GM19452 (cell line): ENCODE results near the gene XDH.

Experiments
- ATAC-seq: cut with Tn5 transposase; IDR thresholded peaks from one replicate; pipeline ENCODE4 v1.9.1; 2021; ENCODE audit not compliant: unreplicated experiment

Gene XDH

DNA sequence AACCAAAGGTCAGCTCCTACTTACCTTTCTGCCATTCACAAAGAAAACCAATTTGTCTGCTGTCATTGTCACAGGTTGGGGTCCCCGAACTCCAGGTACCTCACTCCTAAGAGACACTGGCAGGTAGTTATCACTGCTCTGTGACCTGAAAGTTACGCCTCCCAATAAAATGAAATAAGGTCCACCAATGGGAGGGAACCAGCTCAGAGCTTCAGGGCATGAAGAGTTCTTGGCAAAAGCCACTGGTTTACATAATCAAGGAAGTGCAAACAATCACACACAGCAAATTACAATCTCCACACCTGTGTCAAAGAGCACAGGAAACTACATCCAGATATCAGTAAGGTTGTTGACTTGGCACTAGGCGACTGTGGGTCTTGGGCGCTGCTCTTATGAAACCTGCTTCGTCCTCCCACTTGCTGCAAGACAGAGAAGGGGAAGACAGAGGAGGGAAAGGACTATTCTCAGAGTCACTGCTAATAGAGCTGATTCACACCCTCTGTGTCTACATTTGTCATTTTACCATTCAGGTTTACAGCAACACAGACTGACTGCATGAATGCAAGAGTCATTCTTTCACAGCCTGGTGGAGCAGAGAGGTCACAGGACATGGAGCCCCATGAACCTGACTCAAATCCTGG is at the start of gene XDH:
TSS of gene XDH (minus strand) at position 142 of the 641 bp plus-strand sequence. CDS start at position 66, 76 bp downstream.
- ATAC-seq: no peak

DNA sequence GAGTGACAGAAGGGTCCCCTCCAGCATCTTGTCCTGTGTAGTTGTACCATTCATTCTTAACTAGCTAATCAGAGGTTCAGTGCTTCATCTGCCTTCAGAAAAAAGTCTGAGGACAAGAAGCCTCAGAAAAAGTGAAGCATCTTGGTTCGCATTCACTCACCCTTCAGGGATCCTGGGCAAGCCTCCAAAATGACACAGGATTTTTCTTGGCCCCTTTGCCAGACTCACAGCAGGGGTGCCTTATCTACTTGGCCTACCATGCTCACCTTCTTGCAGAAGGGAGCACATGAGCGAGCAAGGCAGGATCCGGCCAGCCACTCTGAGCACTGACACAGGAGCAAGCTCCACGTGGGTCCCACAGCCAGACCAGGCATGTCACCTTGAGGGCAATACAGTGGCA is 43.1 kb upstream of the XDH start:
- no peak for ATAC-seq

DNA sequence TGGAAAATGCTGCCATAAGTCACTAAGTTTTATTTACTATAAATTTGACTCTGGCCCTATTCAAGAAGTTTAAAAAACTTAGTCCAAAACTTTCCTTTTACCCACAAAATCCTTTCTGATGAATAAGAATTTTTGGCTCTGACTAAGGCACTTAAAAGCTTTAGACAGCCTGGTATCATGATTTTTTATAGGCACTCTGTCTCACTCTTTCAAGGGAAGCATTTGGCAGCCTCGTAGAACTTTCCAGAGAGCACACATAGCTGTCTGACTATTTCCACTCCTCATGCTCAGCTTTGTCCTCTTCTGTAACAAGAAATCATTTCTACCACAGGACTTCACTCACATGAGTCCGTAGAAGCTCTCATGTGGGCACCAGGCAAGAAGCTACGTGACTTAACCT is 32.3 kb upstream of the XDH start:
- no peak for ATAC-seq

DNA sequence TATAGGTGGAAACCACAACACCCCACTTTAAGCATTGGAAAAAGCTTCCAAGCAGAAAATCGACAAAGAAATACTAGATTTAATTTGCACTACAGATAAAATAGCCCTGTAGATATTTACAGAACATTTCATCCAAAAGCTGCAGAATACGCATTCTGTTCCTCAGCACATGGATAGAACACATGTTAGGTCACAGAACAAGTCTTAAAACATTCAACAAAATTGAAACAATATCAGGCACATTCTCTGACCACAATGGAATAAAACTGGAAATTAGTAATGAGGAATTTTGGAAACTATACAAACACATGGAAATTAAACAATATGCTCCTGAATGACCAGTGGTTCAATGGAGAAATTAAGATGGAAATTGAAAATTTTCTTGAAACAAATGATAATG is 27.8 kb upstream of the XDH start:
- no peak for ATAC-seq

DNA sequence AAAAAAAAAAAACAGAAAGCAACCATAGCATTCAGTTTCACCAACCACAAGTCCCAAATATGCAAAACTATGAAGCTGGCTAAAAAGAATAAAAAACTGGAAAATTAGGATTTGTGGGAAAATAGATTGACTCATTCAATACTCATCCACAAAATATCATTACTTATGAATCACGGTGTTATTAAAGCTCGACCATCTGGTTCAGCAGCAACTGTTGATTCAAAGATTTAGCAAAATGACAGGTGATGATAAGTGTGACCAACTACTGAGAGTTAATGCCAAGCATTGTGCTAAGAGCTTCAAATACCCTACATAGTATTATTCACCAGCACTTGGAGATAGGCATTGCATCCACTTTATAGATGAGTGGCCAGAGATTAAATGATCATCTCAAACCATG is 26.2 kb upstream of the XDH start:
- ATAC-seq: no peak

DNA sequence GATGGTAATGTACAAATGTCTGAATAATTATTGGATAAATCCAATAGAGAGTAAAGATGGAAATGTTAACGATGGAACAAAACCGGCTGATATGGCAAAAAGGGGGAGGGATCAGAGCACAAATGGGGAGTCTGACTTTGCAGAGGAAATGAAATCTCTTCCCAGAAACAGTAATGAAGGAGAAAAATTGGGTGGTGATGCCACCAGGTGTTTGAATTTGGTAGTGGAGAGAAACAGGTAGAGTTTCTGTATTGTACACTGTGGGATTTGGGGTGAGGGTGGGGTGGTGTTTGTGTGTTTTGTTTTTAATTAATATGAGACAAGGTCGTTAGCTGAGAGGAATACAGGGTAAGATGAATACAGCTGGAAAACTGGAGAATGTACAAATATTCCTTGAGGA is 20.4 kb upstream of the XDH start:
- ATAC-seq: no peak

DNA sequence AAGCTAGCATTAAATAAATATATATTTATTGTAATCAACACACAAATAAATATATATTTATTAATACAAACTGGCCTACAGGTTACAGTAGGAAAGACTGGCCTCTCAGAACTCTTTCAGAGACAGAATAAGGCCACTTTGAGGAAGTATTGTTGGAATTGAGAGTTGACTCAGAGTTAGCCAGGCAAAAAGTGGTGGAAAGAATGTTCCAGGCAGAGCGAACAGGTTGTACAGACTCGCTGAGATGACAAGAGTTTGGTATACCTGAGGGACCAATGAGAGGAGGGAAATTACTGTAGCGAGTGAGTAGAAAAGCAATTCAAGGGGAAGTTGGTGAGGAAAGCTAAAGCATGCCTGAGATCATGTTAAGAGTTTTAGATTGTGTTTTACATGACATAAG is 19.0 kb upstream of the XDH start:
- no peak for ATAC-seq

DNA sequence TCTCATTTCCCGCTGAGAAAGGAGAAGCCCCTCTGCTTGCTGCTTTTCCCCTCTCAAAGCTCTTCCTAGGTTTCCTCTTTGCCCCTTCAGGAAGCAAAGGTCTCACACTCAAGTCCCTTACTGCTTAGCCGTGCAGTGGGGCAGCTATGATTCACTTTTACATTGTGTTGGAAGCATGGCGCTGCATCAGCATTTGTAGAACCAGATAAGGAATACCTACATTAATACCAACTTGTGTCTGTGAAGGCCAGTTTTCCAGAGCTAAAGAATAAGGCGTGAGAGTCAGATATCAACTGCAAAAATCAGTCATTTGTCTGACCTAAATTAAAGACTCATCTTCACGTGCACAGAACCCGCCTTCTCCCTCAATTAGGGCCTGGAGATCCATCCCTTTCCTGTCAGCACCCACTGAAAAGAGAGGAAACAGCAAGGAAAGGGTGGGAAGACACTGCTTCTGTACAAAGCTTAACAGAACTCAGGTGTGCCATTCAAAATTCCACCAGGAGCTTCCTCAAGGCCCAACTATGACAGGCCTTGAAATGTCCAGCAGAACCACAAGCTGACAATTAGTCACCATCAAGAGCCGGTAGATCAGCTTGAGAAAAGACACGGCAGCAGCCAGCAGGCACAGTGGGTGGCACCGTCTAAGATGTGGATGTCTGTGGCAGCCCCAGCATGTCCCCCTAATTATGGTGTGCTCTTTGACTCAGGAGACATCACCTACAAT is 16.1 kb upstream of the XDH start:
- ATAC-seq: no peak

DNA sequence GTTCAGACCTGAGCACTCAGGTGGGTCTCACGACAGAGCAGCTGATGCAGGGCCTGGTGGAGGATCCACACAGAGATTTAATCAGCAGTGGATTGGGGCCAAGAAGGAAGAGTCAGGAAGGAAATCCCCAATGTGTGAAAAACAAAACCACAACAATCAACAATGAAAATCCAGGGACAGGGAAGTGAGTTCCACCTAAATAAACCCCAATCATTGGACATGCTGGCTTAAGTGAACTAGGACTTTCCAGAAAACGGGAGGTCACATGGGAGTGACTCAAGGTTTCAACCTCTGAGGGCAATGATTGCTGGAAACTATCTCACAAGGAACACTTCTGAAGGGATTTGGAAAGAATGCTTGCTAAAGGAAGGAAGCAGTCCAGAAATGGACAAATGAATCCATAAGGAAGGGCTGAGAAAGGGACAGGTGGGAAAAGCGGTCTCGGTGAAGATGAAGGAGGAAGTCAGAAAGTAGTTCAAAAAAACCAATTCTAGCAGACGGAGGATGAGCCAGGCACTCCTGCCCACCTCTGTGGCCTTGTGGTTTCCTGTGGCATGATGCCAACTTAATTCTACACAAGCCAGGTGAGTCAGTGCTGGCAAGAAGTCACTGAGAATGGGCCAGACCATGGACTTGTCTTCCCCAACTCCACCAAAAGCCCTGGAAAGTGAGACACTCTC is 15.4 kb upstream of the XDH start:
- ATAC-seq: no peak

DNA sequence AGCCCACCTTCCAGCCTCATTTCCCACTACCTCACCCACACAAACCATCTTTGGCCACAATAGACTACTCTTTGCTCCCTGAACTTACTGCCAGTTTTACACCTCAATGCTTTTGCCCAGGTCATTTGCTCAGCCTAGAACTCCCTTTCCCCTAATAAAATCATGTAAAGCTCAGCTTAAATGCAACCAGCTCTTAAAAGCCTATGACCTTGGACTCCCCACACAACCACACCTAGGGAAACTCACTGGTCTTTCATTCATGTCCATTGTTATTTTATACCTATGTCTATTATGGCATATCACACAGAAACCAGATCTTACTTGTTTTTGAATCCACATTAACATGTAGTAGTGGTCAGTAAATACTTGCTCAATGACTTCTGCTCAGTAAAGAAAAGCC is 14.5 kb upstream of the XDH start:
- no peak for ATAC-seq

DNA sequence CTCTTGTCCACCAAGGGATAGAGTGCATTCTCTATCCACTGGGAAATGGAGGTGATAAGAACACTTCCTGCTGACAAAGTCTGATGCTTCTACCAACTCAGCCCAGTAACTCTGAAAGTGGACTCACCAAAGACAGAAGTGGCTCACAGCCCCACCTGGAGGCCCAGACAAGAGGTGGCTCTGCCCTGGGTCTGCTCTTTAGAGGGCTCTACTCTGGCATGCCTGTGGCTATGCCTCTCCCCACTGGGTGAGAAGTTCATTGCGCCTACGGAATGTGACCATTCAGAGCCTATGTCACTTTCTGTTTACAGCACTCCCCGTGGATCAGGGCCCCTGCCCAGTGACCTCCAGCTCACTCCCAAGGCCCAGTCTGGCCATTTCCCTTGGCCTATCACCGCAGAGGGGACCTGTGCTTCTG is 13.5 kb upstream of the XDH start:
- ATAC-seq: no peak

DNA sequence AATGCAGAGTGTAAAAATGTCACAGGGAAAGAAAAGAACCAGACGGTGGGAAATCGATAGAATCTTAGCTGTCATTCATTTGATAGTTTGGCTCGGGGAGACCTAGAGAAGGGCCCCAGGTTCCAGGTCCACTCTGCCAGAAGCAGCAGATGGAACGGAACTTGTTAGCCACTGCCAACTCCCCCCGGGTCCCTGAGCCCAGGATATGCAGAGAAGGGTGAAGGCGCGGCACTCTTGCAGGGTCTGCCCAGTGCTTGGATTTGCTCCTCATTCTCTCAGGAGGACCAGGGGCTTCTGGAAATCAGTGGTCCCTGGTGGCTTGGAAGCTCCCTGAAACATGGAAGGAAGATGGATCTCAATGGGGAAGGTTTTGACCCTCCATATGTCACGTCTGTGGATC is 11.6 kb upstream of the XDH start:
- no peak for ATAC-seq

DNA sequence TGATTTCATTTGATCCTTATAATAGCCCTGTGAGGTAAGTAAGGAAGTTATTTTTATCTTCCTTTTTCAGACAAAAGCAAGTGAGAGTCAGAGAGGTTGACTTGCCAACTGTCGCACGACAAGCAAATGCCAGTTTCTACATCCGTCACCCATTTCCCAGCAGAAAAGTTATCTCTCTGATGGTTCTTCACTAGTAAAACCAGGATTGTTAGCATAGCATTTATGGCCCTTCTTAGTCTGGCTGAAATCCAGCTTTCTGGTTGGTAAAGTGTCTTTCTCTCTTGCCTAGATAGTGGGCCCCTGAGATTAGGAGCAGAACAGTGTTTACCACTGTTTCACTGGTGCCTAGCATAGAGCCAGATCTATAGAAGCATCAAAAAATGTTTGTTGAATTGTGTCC is 7.1 kb upstream of the XDH start:
- no peak for ATAC-seq

DNA sequence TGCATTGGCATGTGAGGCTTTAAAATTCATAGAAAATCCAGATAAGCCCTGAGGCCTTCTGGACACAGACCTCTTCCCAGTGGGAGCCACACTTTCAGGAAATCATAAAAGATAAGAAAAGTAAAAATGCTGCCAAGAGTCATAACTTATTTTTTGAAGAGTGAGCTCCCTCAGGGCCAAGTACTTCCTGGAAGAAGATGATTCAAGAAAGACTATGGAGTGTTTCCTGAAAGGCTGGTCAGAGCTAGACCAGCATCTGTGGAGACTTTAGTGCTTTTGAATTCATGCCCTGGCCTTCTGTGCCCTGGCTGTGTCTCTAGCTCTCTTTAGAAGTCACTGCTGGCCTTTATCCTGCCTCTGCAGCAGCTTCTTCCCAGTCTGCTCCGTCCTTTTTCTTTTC is 6.4 kb upstream of the XDH start:
- ATAC-seq: no peak

DNA sequence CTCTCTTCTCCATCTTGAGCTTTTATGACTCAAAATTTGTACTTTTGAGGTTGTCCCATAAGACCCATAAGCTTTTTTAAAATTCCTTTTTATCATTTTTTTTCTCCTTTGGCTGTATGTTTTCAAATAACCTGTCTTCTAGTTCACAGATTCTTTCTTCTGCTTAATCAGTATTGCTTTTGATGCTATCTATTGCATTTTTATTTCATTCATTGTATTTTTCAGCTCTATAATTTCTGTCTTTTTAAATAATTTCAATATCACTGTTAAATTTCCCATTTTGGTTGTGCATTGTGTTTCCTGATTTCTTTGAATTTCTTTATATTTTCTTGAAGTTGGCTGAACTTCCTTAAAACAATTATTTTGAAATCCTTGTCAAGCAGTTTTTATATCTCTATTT is 4.8 kb upstream of the XDH start:
- ATAC-seq: no peak

DNA sequence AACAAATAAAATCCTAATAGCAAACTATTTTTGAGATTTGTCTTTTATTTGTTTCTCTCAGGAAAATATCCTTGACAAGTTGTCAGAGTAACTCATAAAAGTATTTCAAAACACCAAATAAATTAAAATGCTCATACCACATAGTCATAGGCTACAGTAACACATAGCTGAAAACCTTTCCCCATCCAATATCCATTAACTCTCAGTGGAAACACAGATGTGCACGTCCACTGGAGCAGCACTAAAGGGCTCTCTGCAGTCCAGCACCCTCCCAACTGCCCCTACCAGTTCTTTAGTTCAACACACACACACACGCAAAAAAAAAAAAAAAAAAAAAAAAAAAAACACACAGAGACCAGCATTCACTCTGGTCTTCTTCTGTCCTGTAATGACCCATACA is 879 bp upstream of the XDH start:
- no peak for ATAC-seq

DNA sequence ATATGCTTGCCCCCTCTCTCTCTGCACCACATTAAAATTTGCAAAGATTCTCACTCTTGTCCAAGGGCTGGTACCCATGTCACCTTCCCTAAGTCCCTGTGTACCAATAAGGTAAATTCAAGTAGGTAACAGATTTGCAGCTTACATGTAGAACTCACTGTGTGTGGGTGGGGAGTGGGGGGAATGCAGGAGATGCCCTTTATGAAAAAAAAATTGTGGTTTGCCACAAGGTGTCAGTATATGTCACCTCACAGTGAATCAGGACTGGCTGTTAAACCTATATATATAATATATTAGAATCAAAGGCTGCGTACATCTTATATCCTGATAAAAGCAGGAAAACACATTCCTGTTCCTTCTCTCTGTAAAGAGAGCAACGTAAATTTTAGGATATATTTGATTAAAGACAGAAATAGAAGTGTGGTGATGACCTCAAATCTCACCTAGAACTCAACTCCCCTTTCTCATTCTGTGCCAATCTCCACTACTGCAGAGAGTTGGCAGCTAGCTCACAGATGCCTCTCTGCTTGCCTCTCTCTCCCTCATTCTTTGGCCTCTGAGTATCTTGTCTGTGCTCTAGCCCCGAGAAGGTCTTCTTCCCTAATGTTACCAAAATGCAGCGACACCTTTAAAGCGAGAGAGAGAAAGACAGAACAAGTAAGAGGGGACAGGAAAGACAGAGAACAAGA is 536 bp downstream of the XDH start:
- no peak for ATAC-seq

DNA sequence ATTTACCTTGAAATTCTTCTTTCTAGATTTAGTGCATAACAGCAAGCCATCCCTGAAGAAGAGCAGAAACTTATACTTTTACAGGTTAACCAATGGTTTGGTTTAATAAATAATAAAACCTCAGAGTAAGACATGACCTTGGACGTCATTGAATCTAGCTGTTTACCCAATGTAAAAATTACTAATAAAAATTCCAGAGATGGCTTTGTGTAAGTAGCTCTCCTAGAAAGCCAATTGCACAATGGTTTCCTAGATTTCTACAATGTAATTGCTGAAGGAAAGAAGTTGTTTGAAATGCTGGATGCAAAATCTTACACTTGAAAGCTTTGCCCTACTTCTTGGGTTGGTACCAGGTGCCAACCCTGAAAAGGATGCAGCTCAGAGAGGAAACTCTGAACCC is 1.5 kb downstream of the XDH start:
- ATAC-seq: no peak

DNA sequence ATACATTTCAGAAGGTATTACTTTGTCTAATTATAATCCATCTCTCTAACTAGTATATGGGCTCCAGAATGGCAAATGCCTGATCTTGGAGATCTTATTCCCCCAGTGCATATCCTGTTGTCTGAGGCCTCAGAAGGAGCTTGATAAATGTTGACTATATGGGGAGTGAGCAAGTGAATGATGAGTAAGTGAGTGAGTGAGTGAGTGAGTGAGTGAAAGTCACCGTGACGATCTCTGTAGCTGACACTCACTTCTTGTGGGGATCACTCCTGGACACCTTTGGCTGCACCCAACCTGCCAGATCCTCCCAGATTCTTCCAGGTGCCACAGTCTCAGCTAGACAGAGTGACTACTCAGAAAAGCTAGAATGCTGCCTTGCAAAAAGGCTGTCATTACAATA is 2.8 kb downstream of the XDH start:
- no peak for ATAC-seq

DNA sequence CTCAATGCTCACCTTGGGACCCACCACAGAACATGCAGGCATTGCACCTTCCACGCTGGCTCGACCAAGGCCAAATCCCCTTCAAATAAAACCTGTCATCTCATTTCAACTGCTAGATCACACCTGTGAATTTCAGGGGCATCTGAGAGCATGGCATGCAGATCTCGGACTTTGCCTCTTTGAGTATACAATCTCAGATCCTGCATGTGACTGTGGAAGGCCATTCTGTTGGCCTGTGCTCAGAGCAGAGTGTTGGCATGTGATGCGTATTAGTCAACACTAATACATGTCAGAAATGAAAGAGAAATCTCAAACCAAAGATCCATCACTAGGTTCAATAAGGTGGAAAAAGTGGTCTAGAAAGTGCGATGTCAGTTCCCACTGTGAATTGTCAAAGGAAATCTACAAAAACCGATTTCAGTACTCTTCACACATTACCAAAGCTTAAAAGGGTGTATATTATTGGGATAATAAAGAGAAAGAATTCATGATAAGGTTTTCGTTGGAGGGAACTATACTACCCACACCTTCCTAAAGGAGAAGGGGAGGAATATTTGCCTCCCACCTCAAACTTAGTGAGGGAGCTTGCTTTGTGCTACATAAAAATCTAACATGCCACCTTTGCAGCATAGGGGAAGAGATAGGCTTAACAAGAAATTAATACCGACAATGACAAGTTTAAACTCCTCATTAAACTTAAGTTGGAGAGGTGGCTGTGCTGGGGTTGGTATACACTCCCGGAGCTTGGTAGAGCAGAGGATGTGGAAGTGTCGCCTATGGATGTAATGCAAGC is 7.8 kb downstream of the XDH start:
- no peak for ATAC-seq

DNA sequence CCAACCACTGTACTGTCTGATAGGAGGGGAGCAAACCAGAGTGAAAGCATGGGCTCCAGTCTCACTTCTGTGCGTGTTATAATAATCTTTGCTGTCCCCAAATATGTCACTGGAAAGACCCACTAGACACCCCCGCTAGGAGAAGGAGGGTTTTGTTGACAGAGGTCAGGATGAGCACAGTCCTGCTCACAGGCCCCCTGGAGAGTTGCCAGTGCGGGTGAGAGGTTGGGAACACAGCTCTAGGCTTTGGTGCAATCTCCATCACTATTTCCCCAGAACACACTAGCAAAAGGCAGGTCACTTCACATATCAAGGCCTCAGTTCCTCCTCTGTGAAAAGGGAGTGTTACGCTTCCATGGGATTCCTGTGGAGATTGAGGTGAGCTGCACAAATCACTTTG is 9.7 kb downstream of the XDH start:
- no peak for ATAC-seq
